K562 (cell line): ENCODE data around the gene PPP1R14B. TPM values are rescaled to one million over a fixed set of nuclear protein-coding genes. Genes with fewer than 3 reads are reported as not detected.
A peak's percentile ranks its signal among the peaks of the same experiment; 100 is the strongest.

ENCODE experiments used
- BRD9 ChIP-seq: fragments of 450-650 bp; IDR thresholded peaks from 2 replicates; pipeline ENCODE4 v1.6.1; 2018; ENCODE audit warnings: low read depth; ENCODE audit not compliant: partially characterized antibody
- C11orf30 ChIP-seq: fragments of 450-650 bp; IDR thresholded peaks from 2 replicates; pipeline ENCODE4 v1.6.1; 2016; ENCODE audit warnings: low read depth, mild to moderate bottlenecking
- CBX8 ChIP-seq: fragments of 200-600 bp; sonication (generic); IDR thresholded peaks from 2 replicates; pipeline ENCODE4 v1.6.1; 2012; ENCODE audit warnings: borderline replicate concordance, mixed run types, low read depth, mild to moderate bottlenecking, moderate library complexity, mixed read lengths, low read length, control low read depth, inconsistent platforms; ENCODE audit not compliant: poor library complexity, severe bottlenecking; ENCODE audit errors: extremely low read depth
- ELF2 ChIP-seq: fragments of 250-450 bp; sonication (Bioruptor Pico); IDR thresholded peaks from 2 replicates; pipeline ENCODE4 v1.5.0; 2021; ENCODE audit warnings: mild to moderate bottlenecking
- ETV1 ChIP-seq: fragments of 450-650 bp; conservative IDR thresholded peaks from 2 replicates; pipeline ENCODE4 v1.6.1; 2016; ENCODE audit warnings: missing genetic modification characterization, control low read depth, low read depth, missing compliant biosample characterization
- FOXA3 ChIP-seq, 2 experiments: fragments of 450-650 bp in 1 of 2; sonication (generic) in 1 of 2; formaldehyde crosslinking; IDR thresholded peaks in 1 of 2; conservative IDR thresholded peaks in 1 of 2; 2 replicates each; pipeline versions ENCODE4 v1.4.0 to v1.8.0; 2020 to 2022; ENCODE audit warnings: mild to moderate bottlenecking in 2 of 2, missing genetic modification reagents in 1 of 2
- HDAC1 ChIP-seq, 2 experiments: fragments of 450-650 bp; IDR thresholded peaks; 2 replicates each; pipeline ENCODE4 v1.6.1; 2016 to 2017; ENCODE audit warnings: inconsistent platforms in 1 of 2, mild to moderate bottlenecking in 1 of 2, moderate library complexity in 1 of 2
- ILK ChIP-seq: fragments of 450-650 bp; IDR thresholded peaks from 2 replicates; pipeline ENCODE4 v1.6.1; 2016; ENCODE audit warnings: missing genetic modification characterization, low read depth, mild to moderate bottlenecking, missing compliant biosample characterization, moderate library complexity, borderline replicate concordance
- PHB ChIP-seq: fragments of 250-450 bp; sonication (Bioruptor Pico); IDR thresholded peaks from 2 replicates; pipeline ENCODE4 v1.5.0; 2021
- PHF20 ChIP-seq: fragments of 450-650 bp; IDR thresholded peaks from 2 replicates; pipeline ENCODE4 v1.6.1; 2018; ENCODE audit not compliant: partially characterized antibody
- POLR2A ChIP-seq: fragments of 450-650 bp; conservative IDR thresholded peaks from 2 replicates; pipeline ENCODE4 v1.6.1; 2016
- POLR2B ChIP-seq: fragments of 450-650 bp; IDR thresholded peaks from 2 replicates; pipeline ENCODE4 v1.6.1; 2018; ENCODE audit warnings: low read depth; ENCODE audit not compliant: partially characterized antibody
- ZNF707 ChIP-seq: fragments of 250-450 bp; sonication (Bioruptor Pico); conservative IDR thresholded peaks from 2 replicates; pipeline ENCODE4 v1.8.0; 2022; ENCODE audit warnings: inconsistent platforms, mild to moderate bottlenecking, moderate library complexity
- polyA plus RNA-seq, 8 experiments: library from polyadenylated mRNA; depleted of rRNA in 4 of 8; stranded (reverse) in 5 of 8; unstranded in 3 of 8; fragments of >200 nt; fragmentation: Nextera tagmentation in 2 of 8; fragmentation: Illumina TruSeq in 1 of 8; extraction: Ambion mirVana in 2 of 8; extraction: Trizol in 1 of 8; gene quantifications; 2 replicates each; pipeline versions ENCODE4 v1.2.1 to v1.2.3, GENCODE V29; 2011 to 2014; ENCODE audit warnings: inconsistent platforms in 1 of 8, missing spikeins in 1 of 8
- total RNA-seq, 7 experiments: library from RNA; depleted of rRNA in 6 of 7; stranded (reverse); fragments of >200 nt in 6 of 7; fragmentation: Illumina TruSeq in 2 of 7; extraction: Trizol in 2 of 7; gene quantifications; 2 replicates each; pipeline versions ENCODE4 v1.2.1 to v1.2.3, GENCODE V29; 2011 to 2021; ENCODE audit warnings: low replicate concordance in 1 of 7
- TF ChIP-seq, protein P1 (sequence below): fragments of 200-800 bp; sonication (Bioruptor generic); IDR thresholded peaks from 2 replicates; pipeline ENCODE4 v1.6.1; 2017; ENCODE audit warnings: missing genetic modification characterization, missing compliant biosample characterization
- TF ChIP-seq, protein P2 (sequence below), 2 experiments: fragments of 450-650 bp; IDR thresholded peaks; 2 replicates each; pipeline ENCODE4 v1.6.1; 2016
- TF ChIP-seq, protein P3 (sequence below), 2 experiments: IDR thresholded peaks in 1 of 2; conservative IDR thresholded peaks in 1 of 2; 2 replicates each; pipeline ENCODE4 v1.6.1; 2016; ENCODE audit warnings: low read depth in 2 of 2, mild to moderate bottlenecking in 1 of 2, missing compliant biosample characterization in 1 of 2, missing genetic modification characterization in 1 of 2, moderate library complexity in 1 of 2
- TF ChIP-seq, protein P4 (sequence below): sonication (generic); formaldehyde crosslinking; IDR thresholded peaks from 2 replicates; pipeline ENCODE4 v1.8.1; 2023; ENCODE audit warnings: mild to moderate bottlenecking, missing genetic modification reagents, moderate library complexity

The PPP1R14B gene
- total and polyA plus RNA-seq, 9 of the 15 experiments (the other 6 are each of a cell fraction or from before 2014, with no cell fraction given), result 7.7 to 566 (median 212) TPM

DNA sequence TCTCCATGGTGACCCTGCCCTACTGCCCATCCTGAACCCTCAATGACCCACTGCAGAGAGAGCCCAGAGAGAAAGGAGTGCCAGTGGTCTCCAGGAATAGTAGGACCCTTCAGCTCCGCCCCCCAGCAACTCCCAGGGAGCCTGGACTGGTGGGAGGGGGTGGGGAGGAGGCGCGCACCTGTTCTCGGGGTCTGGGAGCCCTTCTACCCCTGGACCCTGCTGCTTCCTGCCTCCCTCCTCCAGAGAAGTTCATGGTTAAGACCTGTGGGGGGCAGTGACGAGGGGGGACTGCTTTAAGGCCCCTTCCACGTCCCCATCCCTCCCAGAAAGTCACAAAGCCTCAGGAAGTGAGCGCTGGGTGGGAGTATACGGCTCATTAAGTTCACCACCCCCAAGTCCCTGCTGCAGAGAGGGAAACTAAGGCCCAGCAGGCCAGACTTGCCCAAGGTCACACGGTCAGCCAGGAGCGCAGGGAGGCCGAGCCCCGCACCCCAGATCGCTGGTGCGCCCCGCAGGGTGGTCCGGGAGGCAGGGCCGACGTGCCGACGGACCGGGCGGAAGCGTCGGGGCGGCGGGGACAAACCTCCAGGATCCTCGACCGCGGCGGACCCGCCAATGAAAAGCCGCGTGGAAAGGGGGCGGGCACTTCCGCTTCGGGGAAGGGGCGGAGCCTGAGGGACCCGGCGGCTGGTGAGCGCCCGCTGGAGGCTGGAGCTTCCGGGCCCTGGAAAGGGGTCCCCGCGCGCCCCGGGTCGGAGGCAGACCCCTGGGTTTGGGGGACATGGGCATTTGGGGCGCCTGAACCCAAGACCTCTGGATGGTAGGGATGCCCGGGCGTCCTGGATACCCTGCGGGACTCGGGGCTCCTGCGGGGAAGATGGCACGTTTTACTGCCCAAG lies 20.9 kb downstream of the PPP1R14B start, which contains the start of the genes NUDT22 and TRPT1 (continued):
- TF ChIP-seq POLR2B (peak; percentile 55), BRD9 (no peak), ELF2 (peak; percentile 68), FOXA3 (CRISPR knock-in tag; conservative IDR thresholded peaks at IDR 0.05 in 1 of 2, IDR thresholded peaks at IDR 0.05 in 1 of 2) (peak in 1 of 2 experiments; percentile 48; a peak in 1 of 4 replicates), HDAC1 (IDR thresholded peaks at IDR 0.05) (0 out of 4 replicates have a peak, but pooled peaks of 1 of the 2 experiments have one; percentile 28), CBX8 (no peak), ETV1 (tag) (peak; percentile 42), ILK (no peak), C11orf30 (peak; percentile 37; the same call in 1 of the 2 replicates), ZNF707 (no peak), POLR2A (peak; percentile 81), PHF20 (peak; percentile 39), PHB (CRISPR knock-in tag) (no peak)
- TF ChIP-seq, protein P1, sequence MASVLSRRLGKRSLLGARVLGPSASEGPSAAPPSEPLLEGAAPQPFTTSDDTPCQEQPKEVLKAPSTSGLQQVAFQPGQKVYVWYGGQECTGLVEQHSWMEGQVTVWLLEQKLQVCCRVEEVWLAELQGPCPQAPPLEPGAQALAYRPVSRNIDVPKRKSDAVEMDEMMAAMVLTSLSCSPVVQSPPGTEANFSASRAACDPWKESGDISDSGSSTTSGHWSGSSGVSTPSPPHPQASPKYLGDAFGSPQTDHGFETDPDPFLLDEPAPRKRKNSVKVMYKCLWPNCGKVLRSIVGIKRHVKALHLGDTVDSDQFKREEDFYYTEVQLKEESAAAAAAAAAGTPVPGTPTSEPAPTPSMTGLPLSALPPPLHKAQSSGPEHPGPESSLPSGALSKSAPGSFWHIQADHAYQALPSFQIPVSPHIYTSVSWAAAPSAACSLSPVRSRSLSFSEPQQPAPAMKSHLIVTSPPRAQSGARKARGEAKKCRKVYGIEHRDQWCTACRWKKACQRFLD (CRISPR knock-in tag), result no peak
- TF ChIP-seq, protein P2, sequence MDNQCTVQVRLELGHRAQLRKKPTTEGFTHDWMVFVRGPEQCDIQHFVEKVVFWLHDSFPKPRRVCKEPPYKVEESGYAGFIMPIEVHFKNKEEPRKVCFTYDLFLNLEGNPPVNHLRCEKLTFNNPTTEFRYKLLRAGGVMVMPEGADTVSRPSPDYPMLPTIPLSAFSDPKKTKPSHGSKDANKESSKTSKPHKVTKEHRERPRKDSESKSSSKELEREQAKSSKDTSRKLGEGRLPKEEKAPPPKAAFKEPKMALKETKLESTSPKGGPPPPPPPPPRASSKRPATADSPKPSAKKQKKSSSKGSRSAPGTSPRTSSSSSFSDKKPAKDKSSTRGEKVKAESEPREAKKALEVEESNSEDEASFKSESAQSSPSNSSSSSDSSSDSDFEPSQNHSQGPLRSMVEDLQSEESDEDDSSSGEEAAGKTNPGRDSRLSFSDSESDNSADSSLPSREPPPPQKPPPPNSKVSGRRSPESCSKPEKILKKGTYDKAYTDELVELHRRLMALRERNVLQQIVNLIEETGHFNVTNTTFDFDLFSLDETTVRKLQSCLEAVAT (IDR thresholded peaks at IDR 0.05), result no peak
- TF ChIP-seq, protein P3, sequence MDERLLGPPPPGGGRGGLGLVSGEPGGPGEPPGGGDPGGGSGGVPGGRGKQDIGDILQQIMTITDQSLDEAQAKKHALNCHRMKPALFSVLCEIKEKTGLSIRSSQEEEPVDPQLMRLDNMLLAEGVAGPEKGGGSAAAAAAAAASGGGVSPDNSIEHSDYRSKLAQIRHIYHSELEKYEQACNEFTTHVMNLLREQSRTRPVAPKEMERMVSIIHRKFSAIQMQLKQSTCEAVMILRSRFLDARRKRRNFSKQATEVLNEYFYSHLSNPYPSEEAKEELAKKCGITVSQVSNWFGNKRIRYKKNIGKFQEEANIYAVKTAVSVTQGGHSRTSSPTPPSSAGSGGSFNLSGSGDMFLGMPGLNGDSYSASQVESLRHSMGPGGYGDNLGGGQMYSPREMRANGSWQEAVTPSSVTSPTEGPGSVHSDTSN (CRISPR knock-in tag; IDR thresholded peaks at IDR 0.05; ENCODE audit: low read depth), result no peak
- TF ChIP-seq, protein P3 (tag; conservative IDR thresholded peaks at IDR 0.05; ENCODE audit: low read depth), result no peak
- TF ChIP-seq, protein P4, sequence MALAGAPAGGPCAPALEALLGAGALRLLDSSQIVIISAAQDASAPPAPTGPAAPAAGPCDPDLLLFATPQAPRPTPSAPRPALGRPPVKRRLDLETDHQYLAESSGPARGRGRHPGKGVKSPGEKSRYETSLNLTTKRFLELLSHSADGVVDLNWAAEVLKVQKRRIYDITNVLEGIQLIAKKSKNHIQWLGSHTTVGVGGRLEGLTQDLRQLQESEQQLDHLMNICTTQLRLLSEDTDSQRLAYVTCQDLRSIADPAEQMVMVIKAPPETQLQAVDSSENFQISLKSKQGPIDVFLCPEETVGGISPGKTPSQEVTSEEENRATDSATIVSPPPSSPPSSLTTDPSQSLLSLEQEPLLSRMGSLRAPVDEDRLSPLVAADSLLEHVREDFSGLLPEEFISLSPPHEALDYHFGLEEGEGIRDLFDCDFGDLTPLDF (CRISPR knock-in tag), result peak; percentile 66
